HUES6 (cell line): ENCODE data around the gene GABRG3.

ENCODE experiments used
- H3K27ac ChIP-seq: 2 replicates; pipeline ENCODE4 v1.7.0; 2013; ENCODE audit warnings: low read depth, mild to moderate bottlenecking, low read length, inconsistent platforms
- H3K27me3 ChIP-seq: 2 replicates; pipeline ENCODE4 v1.6.1; 2013; ENCODE audit warnings: low read length; ENCODE audit not compliant: control insufficient read depth, insufficient read depth
- H3K36me3 ChIP-seq: 2 replicates; pipeline ENCODE4 v1.6.1; 2013; ENCODE audit warnings: low read length; ENCODE audit not compliant: control insufficient read depth, insufficient read depth
- H3K4me1 ChIP-seq: 2 replicates; pipeline ENCODE4 v1.6.1; 2013; ENCODE audit warnings: low read length; ENCODE audit not compliant: control insufficient read depth, insufficient read depth
- H3K4me3 ChIP-seq: 2 replicates; pipeline ENCODE4 v1.5.1; 2013; ENCODE audit warnings: low read depth, low read length
- H3K9ac ChIP-seq: one replicate; pipeline ENCODE4 v1.6.1; 2013; ENCODE audit warnings: mild to moderate bottlenecking, low read length
- H3K9me3 ChIP-seq: 2 replicates; pipeline ENCODE4 v1.6.1; 2013; ENCODE audit warnings: low read depth, low read length; ENCODE audit not compliant: control insufficient read depth, insufficient read depth

GABRG3 gene

DNA sequence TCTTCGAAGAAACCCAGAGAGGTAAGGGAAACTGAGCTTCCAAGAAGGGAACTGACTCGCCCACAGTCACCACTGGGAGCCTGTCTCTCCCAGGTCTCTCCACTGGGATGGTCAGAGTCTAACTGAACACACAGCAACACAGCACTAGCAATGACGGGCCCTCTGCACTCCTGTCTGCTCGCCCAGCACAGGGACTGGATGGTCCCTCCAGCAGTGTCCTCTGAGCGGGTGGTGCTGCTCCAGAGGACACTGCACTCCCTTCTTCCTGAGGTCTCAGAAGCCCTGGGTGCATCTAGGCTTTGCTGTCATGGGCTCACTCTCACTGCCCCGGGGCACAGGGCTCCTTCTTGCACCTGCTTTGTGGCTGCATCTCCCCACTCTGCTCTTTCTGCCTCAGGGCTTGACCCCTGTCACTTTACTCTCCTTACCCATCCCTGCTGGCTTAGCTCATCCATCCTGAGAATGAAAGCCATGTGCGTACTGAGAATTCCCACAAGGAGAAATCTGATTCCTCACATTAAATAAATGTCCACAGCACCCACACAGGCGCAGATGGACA, 356.6 kb downstream of the GABRG3 start:
- Histone ChIP-seq H3K27ac (no peak overlapping the region), H3K36me3 (no peaks in the 10 kb centered on the region), H3K4me1 (no peaks in the 10 kb centered on the region), H3K9ac (no peak overlapping the region), H3K27me3 (no peaks in the 10 kb centered on the region), H3K9me3 (no peaks in the 10 kb centered on the region), H3K4me3 (no peak overlapping the region)

DNA sequence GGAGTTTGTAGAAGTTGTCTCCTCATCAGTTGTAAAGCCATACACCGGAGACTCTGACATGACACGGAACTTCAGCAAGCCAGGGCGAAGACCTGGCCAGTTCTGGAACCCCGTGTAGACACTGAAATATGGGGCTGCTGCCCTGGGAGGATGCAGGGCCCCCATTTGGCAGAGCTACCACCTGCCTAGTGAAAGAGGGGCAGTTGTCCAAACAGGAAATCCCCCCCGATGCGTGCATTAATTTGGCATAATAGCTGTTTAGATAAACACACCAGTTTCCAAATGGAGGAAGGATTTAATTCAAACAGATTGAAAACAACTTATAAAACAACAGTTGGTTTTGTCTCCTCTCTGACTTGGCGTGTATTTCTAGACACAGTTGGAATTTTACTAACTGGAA, 357.2 kb downstream of the GABRG3 start:
- Histone ChIP-seq H3K9ac (no peak overlapping the region), H3K27ac (no peak overlapping the region), H3K36me3 (no peaks in the 10 kb centered on the region), H3K9me3 (no peaks in the 10 kb centered on the region), H3K4me1 (no peaks in the 10 kb centered on the region), H3K4me3 (no peak overlapping the region), H3K27me3 (no peaks in the 10 kb centered on the region)

DNA sequence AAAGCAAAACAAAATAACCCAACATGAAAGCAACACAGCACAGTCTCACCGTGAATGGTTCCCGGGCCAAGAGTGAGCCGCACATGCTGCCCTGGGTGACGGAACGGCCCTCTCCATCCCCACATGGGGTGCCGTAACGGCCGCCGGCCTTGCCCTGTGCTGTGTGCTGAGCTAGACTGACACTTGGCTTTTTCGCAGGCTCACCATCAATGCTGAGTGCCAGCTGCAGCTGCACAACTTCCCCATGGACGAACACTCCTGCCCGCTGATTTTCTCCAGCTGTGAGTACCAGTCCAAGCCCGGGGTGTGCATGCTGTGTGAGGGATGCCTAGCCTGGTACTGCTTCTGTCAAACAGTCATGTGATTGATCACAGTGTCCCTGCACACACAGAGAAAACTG, 357.6 kb downstream of the GABRG3 start:
- Histone ChIP-seq H3K36me3 (no peaks in the 10 kb centered on the region), H3K4me1 (no peaks in the 10 kb centered on the region), H3K4me3 (no peak overlapping the region), H3K9ac (no peak overlapping the region), H3K27ac (no peak overlapping the region), H3K9me3 (no peaks in the 10 kb centered on the region), H3K27me3 (no peaks in the 10 kb centered on the region)

DNA sequence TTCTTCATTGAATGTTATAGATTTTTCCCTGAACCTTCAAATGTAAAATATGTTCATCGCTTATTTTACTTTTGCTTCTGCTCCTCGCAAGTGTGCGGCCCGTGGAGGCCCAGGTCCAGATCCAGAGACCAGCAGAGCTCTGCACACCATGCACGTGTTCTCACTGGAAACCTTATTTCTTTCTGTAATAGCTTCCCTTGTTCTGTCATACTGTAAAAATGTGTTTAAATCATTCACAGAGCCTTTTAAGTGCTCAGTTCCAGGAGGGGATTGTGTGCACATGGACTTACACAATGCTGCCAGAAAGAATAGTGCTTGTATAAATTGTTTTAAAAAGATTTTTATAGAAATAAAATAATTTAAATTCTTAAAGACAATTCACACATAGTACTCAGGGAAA, 359.3 kb downstream of the GABRG3 start:
- Histone ChIP-seq H3K9me3 (no peaks in the 10 kb centered on the region), H3K9ac (no peak overlapping the region), H3K27ac (no peak overlapping the region), H3K4me1 (no peaks in the 10 kb centered on the region), H3K36me3 (no peaks in the 10 kb centered on the region), H3K4me3 (no peak overlapping the region), H3K27me3 (no peaks in the 10 kb centered on the region)

DNA sequence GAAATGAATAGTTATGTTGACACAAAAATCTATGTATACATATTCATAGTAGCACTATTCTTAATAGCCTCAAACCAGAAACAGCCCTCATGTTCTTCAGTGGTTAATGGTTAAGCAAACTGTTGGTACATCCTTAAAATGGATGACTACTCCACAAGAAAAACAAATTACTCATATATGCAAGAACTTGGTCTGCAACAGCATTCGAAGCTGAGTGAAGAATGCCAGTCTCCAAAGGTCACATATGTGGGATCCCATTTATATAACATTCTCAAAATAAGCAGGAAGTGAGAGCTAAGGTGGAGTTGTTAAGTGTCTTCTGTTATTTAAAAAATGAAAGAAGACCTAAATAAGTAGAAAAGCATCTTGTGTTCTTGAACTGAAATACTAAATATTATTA, 365.7 kb downstream of the GABRG3 start:
- no peaks in the 10 kb centered on the region for H3K36me3 ChIP-seq
- no peaks in the 10 kb centered on the region for H3K27me3 ChIP-seq
- H3K4me3 ChIP-seq: no peak overlapping the region
- no peak overlapping the region for H3K27ac ChIP-seq
- H3K9ac ChIP-seq: no peak overlapping the region
- no peaks in the 10 kb centered on the region for H3K4me1 ChIP-seq
- no peaks in the 10 kb centered on the region for H3K9me3 ChIP-seq

DNA sequence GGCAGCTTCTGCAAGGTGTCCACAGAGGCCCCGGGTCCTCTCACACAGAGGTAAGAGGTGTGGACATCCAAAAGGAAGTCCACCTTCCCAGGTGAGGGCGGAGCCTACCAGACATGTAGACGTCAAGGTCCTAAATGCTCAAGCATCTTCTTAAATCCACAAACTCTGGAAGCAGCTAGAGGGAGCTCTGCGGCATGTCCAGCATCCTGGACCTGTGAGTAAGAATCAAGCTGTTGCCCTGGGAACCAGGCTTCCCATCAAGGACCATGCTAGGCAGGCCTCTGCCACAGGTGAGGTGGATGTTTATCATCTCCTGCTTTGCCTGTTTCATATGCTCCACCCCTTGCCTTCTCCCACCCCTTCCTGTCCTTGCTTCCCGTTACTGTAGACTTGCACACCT, 368.2 kb downstream of the GABRG3 start:
- Histone ChIP-seq H3K4me1 (peaks cover 16% of the 10 kb centered on the region), H3K4me3 (no peak overlapping the region)

DNA sequence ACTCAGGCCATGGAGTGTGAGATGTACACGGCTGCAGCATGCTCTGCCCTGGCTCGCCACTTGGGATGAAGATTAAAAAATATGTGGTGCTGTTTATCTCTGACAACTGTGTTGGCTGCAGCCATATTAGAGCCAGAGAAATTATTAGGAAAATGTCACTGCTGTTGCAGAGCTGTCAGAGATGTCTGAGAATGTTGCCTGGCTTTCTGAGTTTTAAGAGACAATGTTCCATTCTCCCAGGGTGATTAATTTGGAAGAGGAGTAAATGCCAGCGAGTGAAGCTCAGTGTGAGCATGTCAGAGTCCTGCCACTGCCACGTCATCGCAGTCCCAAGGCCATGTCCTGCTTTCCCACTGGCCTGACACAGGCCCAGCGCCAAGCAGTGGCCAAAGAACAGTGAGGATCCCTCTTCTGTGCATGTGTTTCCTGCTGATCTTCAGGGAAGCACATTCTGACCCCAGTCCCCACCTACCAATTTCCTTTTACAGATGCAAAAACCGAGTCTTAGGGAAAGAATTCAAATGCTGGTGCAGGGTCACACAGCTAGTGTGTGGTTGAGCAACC, 370.9 kb downstream of the GABRG3 start:
- H3K9ac ChIP-seq: no peak overlapping the region
- H3K27ac ChIP-seq: no peak overlapping the region
- H3K9me3 ChIP-seq: no peaks in the 10 kb centered on the region
- H3K4me3 ChIP-seq: no peak overlapping the region
- no peaks in the 10 kb centered on the region for H3K36me3 ChIP-seq
- peaks cover 16% of the 10 kb centered on the region for H3K4me1 ChIP-seq
- no peaks in the 10 kb centered on the region for H3K27me3 ChIP-seq

More for the DNA sequence above, 368.2 kb downstream of the GABRG3 start:
- Histone ChIP-seq H3K9me3 (no peaks in the 10 kb centered on the region), H3K27me3 (no peaks in the 10 kb centered on the region), H3K27ac (no peak overlapping the region), H3K9ac (no peak overlapping the region), H3K36me3 (no peaks in the 10 kb centered on the region)

DNA sequence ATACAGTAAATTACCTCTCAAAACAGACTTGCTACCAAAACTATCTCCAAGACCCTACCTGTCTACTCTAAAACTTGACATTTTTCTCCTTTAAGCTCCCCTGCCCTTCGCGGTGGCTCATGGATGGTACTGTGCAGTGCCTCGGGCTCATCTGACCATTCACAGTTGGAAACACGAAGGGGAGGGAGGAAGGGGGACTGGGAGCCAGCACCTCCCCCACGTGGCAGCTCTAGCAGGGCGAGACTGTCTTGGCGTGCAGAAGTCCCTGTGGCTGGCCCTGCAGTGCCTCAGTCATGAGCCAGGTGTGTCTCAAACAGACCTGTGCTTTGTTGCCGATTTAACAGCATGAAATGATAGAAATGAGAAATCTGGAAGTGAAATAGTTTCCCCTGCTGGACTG, 372.0 kb downstream of the GABRG3 start:
- Histone ChIP-seq H3K4me3 (no peak overlapping the region), H3K27me3 (no peaks in the 10 kb centered on the region), H3K9me3 (no peaks in the 10 kb centered on the region), H3K27ac (no peak overlapping the region), H3K4me1 (peaks cover 16% of the 10 kb centered on the region), H3K36me3 (no peaks in the 10 kb centered on the region), H3K9ac (no peak overlapping the region)

DNA sequence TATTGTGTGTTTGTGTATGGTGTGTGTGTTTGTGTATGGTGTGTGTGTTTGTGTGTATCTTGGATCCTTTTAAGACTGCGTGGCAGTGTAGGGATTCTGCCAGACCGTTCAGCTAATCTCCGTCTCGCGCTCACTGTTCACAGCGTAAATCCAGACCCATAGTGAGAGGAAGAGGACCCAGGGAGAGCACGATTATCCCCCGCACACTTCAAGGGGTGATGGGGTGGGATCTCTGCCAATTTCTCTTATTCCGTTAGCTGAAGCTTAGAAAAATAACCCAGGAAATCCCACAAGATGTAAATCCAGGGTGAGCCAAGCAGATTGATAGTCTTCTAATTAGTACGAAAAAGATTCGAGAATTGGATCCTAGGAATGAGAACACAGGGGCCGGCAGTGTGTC, 381.2 kb downstream of the GABRG3 start:
- H3K4me1 ChIP-seq: no peaks in the 10 kb centered on the region
- H3K9me3 ChIP-seq: no peaks in the 10 kb centered on the region

DNA sequence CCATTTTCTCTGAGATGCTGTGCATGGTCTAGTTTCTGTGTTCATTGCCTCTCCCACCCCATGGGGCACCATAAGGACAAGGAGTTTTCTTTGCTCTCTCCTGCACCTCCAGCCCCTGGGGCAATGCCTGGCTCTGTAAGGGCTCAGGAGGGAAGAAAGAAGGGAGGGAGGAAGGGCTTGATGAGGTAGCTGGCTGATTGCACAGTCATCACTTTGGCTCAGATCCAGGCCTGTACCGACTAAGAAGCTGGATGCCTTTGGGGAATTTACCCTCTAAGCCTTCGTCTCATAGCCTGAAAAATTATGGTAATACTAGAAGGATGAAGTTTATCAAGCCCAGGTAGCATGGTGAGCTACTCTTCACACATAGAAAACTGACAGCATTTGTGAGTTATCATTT, 382.9 kb downstream of the GABRG3 start:
- Histone ChIP-seq H3K27ac (no peak overlapping the region), H3K9ac (no peak overlapping the region), H3K36me3 (no peaks in the 10 kb centered on the region), H3K4me3 (no peak overlapping the region), H3K27me3 (no peaks in the 10 kb centered on the region), H3K9me3 (no peaks in the 10 kb centered on the region), H3K4me1 (peaks cover 5% of the 10 kb centered on the region)

More for the DNA sequence above, 381.2 kb downstream of the GABRG3 start:
- H3K9ac ChIP-seq: no peak overlapping the region
- H3K27ac ChIP-seq: no peak overlapping the region
- no peaks in the 10 kb centered on the region for H3K27me3 ChIP-seq
- H3K4me3 ChIP-seq: no peak overlapping the region
- no peaks in the 10 kb centered on the region for H3K36me3 ChIP-seq

DNA sequence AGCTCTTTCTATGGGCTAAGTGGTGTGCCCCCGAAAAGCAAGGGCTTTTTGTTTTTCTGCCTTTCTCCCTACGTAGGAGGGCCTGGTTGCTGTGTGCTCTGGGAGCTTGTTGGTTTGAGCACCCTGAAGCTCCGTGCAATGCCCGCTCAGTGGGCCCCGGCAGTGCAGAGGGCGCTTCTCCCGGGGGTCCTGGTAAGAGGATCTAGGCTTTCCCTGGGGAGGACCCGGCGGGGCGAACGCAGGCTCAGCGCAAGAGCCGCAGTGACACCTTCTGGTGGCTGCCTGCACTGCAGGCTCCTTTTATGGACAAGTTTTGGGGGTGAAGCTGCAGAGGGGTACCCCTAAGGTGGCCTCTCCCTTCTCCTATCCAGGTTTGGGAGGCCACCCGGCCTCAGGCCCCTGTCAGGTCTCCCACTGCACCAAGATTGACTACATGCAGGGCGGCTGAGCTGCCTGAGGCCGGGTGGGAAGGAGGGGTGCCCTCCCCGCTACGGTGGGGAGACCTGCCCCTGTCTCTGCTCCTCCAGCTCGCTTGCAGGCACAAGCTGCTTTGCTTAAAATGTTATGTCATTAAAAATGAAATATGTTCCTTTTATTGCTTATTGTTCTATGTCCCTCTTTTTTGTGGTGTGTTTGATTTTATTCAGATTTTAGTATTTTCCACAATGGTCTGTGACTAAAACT, 387.9 kb downstream of the GABRG3 start:
- Histone ChIP-seq H3K4me1 (peaks cover 5% of the 10 kb centered on the region), H3K27ac (no peak overlapping the region), H3K9ac (no peak overlapping the region), H3K36me3 (no peaks in the 10 kb centered on the region), H3K4me3 (peak overlapping the region; percentile 48), H3K27me3 (no peaks in the 10 kb centered on the region), H3K9me3 (no peaks in the 10 kb centered on the region)
